22Rv1 (cell line): ENCODE data around the gene ZBTB9.

Source experiments
- ZFX ChIP-seq: fragments of 450-650 bp; IDR thresholded peaks from 2 replicates; pipeline ENCODE4 v1.6.1; 2017; ENCODE audit warnings: antibody characterized with exemption, borderline replicate concordance
- TF ChIP-seq, protein P1 (sequence below): fragments of 450-650 bp; IDR thresholded peaks from 2 replicates; pipeline ENCODE4 v1.5.1; 2017; ENCODE audit warnings: mild to moderate bottlenecking

DNA sequence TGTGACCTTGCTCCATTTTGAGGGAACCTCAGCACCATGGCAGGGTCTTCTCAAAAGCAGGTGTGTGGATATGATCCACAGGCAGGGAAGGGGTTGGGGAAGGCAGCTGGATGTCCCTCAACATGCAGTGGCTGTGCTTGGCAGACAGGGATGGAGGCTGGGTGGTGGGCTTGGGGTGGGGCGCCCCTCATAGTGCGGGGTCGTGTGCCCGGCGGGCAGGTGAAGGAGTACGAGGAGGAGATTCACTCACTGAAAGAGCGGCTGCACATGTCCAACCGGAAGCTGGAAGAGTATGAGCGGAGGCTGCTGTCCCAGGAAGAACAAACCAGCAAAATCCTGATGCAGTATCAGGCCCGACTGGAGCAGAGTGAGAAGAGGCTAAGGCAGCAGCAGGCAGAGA is 8.0 kb upstream of the ZBTB9 start:
- TF ChIP-seq, protein P1, sequence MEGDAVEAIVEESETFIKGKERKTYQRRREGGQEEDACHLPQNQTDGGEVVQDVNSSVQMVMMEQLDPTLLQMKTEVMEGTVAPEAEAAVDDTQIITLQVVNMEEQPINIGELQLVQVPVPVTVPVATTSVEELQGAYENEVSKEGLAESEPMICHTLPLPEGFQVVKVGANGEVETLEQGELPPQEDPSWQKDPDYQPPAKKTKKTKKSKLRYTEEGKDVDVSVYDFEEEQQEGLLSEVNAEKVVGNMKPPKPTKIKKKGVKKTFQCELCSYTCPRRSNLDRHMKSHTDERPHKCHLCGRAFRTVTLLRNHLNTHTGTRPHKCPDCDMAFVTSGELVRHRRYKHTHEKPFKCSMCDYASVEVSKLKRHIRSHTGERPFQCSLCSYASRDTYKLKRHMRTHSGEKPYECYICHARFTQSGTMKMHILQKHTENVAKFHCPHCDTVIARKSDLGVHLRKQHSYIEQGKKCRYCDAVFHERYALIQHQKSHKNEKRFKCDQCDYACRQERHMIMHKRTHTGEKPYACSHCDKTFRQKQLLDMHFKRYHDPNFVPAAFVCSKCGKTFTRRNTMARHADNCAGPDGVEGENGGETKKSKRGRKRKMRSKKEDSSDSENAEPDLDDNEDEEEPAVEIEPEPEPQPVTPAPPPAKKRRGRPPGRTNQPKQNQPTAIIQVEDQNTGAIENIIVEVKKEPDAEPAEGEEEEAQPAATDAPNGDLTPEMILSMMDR, result no peak
- TF ChIP-seq ZFX, result no peak
